ENCODE results near the gene TRPM8. TPM values are rescaled to one million over a fixed set of nuclear protein-coding genes. Genes with fewer than 3 reads are reported as not detected.

The TRPM8 gene
- total and polyA plus RNA-seq, 2 donors (not counting 1 experiment from before 2014, with no cell fraction given), result 0.49 to 0.99 TPM

- no peak overlapping the region for H3K27ac ChIP-seq (ENCODE audit: insufficient read depth, low read length)
- no peak overlapping the region for H2AFZ ChIP-seq (ENCODE audit: low read length)
- no peaks in the 10 kb centered on the region for H4K20me1 ChIP-seq (ENCODE audit: control insufficient read depth, extremely low read depth, insufficient read depth, low read length)
- H3K79me2 ChIP-seq (ENCODE audit: control insufficient read depth, insufficient read depth, low read length), result no peaks in the 10 kb centered on the region
- no peak overlapping the region for H3K9ac ChIP-seq (ENCODE audit: insufficient read depth, low read length)
- no peak overlapping the region for H3K4me3 ChIP-seq (replicated peaks in 1 of 4; ENCODE audit: control extremely low read depth in 1 of 4, insufficient read depth in 1 of 4, low read depth in 3 of 4, low read length in 4 of 4)
- H3K36me3 ChIP-seq (ENCODE audit: control insufficient read depth, insufficient read depth, low read length), result no peaks in the 10 kb centered on the region
- H3K4me1 ChIP-seq (ENCODE audit: control insufficient read depth, extremely low read depth, insufficient read depth, low read length), result no peaks in the 10 kb centered on the region
- H3K9me3 ChIP-seq (ENCODE audit: control insufficient read depth, insufficient read depth, low read depth, low read length), result no peaks in the 10 kb centered on the region
- DNase-seq (ENCODE audit: low read depth in 2 of 2), result no peak
- H3K27me3 ChIP-seq (ENCODE audit: control insufficient read depth, insufficient read depth, low read length), result peaks cover 3% of the 10 kb centered on the region
- H3K4me2 ChIP-seq (ENCODE audit: extremely low read depth, insufficient read depth, low read length), result no peak overlapping the region
- TF ChIP-seq CTCF (conservative IDR thresholded peaks at IDR 0.05 in 1 of 2, IDR thresholded peaks at IDR 0.05 in 1 of 2; ENCODE audit: low read depth in 1 of 2, low read length in 2 of 2) (no peak), EZH2 (IDR thresholded peaks at IDR 0.05; ENCODE audit: low read length, missing control alignments) (no peak)
Observed at GRCh38 chr2:234014427-234014826, 97.3 kb downstream of the TRPM8 start.

GRCh38 chr2:234015861-234016260 lies 98.7 kb downstream of the TRPM8 start:
- DNase-seq (ENCODE audit: low read depth in 2 of 2), result no peak
- H3K4me2 ChIP-seq (ENCODE audit: extremely low read depth, insufficient read depth, low read length), result no peak overlapping the region
- H2AFZ ChIP-seq (ENCODE audit: low read length), result no peak overlapping the region
- TF ChIP-seq EZH2 (IDR thresholded peaks at IDR 0.05; ENCODE audit: low read length, missing control alignments), result no peak
- no peak for TF ChIP-seq CTCF (conservative IDR thresholded peaks at IDR 0.05 in 1 of 2, IDR thresholded peaks at IDR 0.05 in 1 of 2; ENCODE audit: low read depth in 1 of 2, low read length in 2 of 2)
- H3K4me1 ChIP-seq (ENCODE audit: control insufficient read depth, extremely low read depth, insufficient read depth, low read length), result no peaks in the 10 kb centered on the region
- no peak overlapping the region for H3K9ac ChIP-seq (ENCODE audit: insufficient read depth, low read length)
- H3K79me2 ChIP-seq (ENCODE audit: control insufficient read depth, insufficient read depth, low read length), result no peaks in the 10 kb centered on the region
- H3K4me3 ChIP-seq (replicated peaks in 1 of 4; ENCODE audit: control extremely low read depth in 1 of 4, insufficient read depth in 1 of 4, low read depth in 3 of 4, low read length in 4 of 4), result no peak overlapping the region
- no peaks in the 10 kb centered on the region for H3K36me3 ChIP-seq (ENCODE audit: control insufficient read depth, insufficient read depth, low read length)
- H4K20me1 ChIP-seq (ENCODE audit: control insufficient read depth, extremely low read depth, insufficient read depth, low read length), result no peaks in the 10 kb centered on the region
- H3K27me3 ChIP-seq (ENCODE audit: control insufficient read depth, insufficient read depth, low read length), result peaks cover 3% of the 10 kb centered on the region
- H3K9me3 ChIP-seq (ENCODE audit: control insufficient read depth, insufficient read depth, low read depth, low read length), result no peaks in the 10 kb centered on the region
- no peak overlapping the region for H3K27ac ChIP-seq (ENCODE audit: insufficient read depth, low read length)

DNA sequence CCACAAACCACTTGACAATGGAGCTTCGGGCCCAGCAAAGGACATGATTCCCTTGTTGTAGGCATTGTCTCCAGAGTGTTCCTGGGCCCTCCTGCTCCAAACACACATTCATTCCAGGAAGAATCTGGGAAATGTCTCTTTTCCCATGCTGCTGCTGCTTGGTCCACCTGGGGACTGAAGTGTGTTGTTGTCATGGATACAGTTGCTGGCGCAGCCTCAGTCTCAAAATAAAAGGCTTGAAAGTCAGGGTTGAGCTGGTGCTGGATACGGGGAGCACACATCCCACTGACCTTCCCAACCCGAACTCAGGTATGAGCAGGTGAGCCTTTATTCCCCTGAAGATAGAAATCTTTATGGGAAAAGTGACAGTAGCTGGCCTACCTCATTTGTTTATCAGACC lies 102.7 kb downstream of the TRPM8 start:
- Histone ChIP-seq H3K4me2 (ENCODE audit: extremely low read depth, insufficient read depth, low read length) (no peak overlapping the region), H3K36me3 (ENCODE audit: control insufficient read depth, insufficient read depth, low read length) (no peaks in the 10 kb centered on the region), H3K9me3 (ENCODE audit: control insufficient read depth, insufficient read depth, low read depth, low read length) (no peaks in the 10 kb centered on the region), H3K4me3 (replicated peaks in 1 of 4; ENCODE audit: control extremely low read depth in 1 of 4, insufficient read depth in 1 of 4, low read depth in 3 of 4, low read length in 4 of 4) (no peak overlapping the region), H4K20me1 (ENCODE audit: control insufficient read depth, extremely low read depth, insufficient read depth, low read length) (no peaks in the 10 kb centered on the region), H3K4me1 (ENCODE audit: control insufficient read depth, extremely low read depth, insufficient read depth, low read length) (no peaks in the 10 kb centered on the region), H3K79me2 (ENCODE audit: control insufficient read depth, insufficient read depth, low read length) (no peaks in the 10 kb centered on the region), H3K27me3 (ENCODE audit: control insufficient read depth, insufficient read depth, low read length) (peaks cover 3% of the 10 kb centered on the region), H2AFZ (ENCODE audit: low read length) (no peak overlapping the region), H3K27ac (ENCODE audit: insufficient read depth, low read length) (no peak overlapping the region), H3K9ac (ENCODE audit: insufficient read depth, low read length) (no peak overlapping the region)
- no peak for DNase-seq (ENCODE audit: low read depth in 2 of 2)
- TF ChIP-seq CTCF (conservative IDR thresholded peaks at IDR 0.05 in 1 of 2, IDR thresholded peaks at IDR 0.05 in 1 of 2; ENCODE audit: low read depth in 1 of 2, low read length in 2 of 2) (no peak), EZH2 (IDR thresholded peaks at IDR 0.05; ENCODE audit: low read length, missing control alignments) (no peak)
